ENCODE data around the gene RAP1GAP2.
A peak's percentile ranks its signal among the peaks of the same experiment; 100 is the strongest.

Gene RAP1GAP2

DNA sequence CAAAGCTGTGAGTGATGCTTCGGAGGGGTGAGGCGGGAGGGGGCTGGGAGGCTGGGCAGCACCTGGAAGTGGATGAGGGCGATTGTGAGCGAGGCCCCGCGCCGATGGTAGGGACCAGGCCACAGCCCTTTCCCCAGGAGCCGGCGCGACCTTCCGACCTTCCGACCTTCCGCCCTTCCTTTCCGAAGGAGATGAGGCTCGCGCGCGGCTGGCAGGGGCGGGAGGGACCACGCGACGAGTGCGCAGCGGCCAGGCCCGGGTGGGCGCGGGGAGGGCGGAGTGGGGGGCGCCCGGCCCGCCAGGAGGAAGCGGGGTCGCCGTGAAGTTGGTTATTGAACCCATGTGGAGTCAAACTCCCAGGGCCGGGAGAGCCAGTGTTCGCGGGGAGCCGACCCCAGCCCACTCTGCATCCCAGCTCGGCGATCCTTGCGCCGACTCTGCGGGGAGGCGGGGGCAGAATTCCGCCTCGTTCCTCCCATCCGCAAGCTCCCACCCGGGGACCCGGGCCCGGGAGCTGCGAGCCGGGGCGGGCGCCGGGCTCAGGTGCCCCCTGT is 56.6 kb downstream of the RAP1GAP2 start:
- TF ChIP-seq, protein P1, sequence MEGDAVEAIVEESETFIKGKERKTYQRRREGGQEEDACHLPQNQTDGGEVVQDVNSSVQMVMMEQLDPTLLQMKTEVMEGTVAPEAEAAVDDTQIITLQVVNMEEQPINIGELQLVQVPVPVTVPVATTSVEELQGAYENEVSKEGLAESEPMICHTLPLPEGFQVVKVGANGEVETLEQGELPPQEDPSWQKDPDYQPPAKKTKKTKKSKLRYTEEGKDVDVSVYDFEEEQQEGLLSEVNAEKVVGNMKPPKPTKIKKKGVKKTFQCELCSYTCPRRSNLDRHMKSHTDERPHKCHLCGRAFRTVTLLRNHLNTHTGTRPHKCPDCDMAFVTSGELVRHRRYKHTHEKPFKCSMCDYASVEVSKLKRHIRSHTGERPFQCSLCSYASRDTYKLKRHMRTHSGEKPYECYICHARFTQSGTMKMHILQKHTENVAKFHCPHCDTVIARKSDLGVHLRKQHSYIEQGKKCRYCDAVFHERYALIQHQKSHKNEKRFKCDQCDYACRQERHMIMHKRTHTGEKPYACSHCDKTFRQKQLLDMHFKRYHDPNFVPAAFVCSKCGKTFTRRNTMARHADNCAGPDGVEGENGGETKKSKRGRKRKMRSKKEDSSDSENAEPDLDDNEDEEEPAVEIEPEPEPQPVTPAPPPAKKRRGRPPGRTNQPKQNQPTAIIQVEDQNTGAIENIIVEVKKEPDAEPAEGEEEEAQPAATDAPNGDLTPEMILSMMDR (IDR thresholded peaks at IDR 0.05; ENCODE audit: low read depth, low read length, missing control alignments) = no peak
- no peak for DNase-seq
- H3K27me3 ChIP-seq (replicated peaks) = no peaks in the 10 kb centered on the region
- no peaks in the 10 kb centered on the region for H3K36me3 ChIP-seq (replicated peaks)
- in situ Hi-C loops (cut with HindIII; ENCODE audit: low pct_ligation_motif_present, low sequenced_read_pairs) = no loop called here
- H3K27ac ChIP-seq = no peak overlapping the region
- H3K4me3 ChIP-seq (ENCODE audit: low read depth, low read length) = peak overlapping the region; percentile 62

DNA sequence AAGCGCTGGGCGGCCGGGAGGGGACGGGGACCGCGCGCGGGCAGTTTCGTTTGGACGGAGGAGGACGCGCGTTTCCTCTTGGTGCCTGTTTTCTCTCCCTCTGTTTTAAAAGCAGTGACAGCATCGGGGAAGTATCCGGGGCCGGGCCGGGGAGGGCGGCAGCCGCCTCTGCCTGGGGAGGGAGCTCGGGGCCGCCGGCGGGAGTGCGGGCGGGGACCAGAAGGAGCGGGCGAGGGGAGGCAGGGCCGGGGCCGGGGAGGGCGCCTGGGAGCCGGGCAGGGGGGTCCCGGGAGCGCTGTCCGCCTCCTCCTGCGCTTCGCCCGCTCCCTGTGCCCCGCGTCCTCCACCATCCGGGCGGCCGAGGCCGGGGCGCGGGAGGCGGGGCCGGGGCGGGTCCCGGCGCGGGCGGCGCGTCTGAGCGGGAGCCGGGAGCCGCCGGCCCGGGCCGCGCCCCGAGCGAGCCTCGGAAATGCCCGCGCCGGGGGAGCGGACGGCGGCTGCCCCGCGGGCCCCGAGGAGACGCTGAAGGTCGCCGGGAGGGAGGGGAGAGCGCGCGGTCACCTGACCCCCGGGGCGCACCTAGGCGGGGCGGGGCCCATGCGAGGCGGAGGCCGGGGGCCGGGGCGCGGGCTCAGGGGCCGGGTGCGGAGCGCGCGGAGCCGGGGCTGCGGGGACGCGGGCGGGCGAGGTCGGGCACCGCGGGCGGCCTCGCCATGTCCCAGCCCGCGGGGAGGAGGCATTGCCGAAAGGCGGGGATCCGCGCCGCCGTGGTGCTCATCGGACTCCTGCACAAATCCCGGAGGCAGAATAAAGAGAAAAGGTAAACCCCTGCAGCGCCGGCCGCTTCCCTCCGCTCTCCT is 57.3 kb downstream of the RAP1GAP2 start:
- TF ChIP-seq, protein P1 (IDR thresholded peaks at IDR 0.05; ENCODE audit: low read depth, low read length, missing control alignments) = no peak
- Histone ChIP-seq H3K27ac (no peak overlapping the region), H3K4me3 (ENCODE audit: low read depth, low read length) (peak overlapping the region; percentile 62), H3K36me3 (replicated peaks) (no peaks in the 10 kb centered on the region), H3K27me3 (replicated peaks) (no peaks in the 10 kb centered on the region)
- in situ Hi-C loops (cut with HindIII; ENCODE audit: low pct_ligation_motif_present, low sequenced_read_pairs) = no loop called here
- DNase-seq = peak; percentile 30

DNA sequence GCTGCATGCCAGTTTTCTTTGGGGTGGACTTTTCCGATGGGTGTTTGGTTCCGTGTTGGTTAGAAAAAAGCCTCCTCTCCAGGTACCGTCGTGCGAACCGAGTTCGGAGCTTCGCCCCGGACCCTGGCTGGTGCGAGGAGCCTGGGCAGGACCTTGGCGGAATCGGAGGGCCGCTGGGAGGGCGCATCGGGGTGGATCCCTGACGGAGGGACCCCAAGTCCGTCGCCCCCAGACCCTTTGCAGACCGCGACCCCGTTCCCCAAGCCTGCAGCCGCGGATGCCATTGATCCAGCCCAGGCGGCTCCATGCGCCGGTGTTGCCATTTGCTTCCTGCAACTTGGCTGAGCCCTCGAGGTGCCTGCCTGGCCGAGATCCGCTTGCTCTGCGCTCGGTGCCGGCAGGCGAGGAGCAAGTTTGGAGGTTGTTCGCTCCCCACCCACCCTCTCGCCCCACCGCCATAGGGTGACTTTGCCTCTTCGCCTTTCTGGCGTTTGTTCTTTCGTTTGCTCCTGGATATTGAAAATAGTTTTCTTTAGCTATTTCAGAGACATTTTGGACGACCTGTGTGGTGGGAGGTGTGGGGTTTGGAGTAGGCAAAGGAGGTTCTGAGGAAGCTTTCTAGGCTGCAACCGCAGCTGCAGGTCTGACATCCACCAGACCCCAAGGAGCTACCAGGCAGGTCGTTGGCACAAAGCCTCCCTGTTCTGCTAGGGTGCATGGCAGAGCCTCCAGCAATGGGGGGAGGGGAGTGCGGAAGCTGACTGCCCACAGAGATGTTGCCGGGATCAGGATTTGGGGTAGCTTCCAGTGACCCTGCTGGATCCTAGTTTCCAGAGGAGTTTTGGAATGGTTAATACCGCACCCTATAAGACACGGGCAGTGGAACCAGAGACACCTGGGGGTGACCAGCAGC is 58.2 kb downstream of the RAP1GAP2 start:
- DNase-seq = no peak
- TF ChIP-seq, protein P1 (IDR thresholded peaks at IDR 0.05; ENCODE audit: low read depth, low read length, missing control alignments) = no peak
- Histone ChIP-seq H3K27me3 (replicated peaks) (no peaks in the 10 kb centered on the region), H3K4me3 (ENCODE audit: low read depth, low read length) (peak overlapping the region; percentile 62), H3K27ac (no peak overlapping the region), H3K36me3 (replicated peaks) (no peaks in the 10 kb centered on the region)
- in situ Hi-C loops (cut with HindIII; ENCODE audit: low pct_ligation_motif_present, low sequenced_read_pairs) = no loop called here

DNA sequence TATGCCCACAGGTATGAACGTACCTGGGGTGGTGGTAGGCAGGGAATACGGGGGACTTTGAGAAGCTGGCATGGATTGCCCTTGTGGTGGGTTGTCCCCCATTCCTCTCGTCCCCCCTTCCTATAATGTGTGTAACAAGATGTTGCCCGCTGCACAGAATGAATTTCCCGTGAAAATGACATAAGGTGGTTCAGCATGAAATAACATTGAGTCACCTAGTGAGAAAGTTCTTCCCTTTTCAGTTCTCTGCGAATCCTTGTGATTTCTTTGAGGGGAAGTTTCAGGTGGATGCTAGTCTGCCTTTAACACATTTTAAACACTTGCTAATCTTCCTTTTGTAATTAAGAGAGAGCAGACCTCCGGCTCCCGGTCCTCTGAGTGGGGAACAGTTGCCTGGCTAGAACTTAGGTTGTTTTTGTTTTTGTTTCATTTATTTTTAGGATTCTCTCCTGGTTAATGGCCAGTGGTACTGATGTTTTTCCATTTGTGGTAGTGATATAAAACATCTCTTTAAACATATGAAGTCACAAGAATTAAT is 58.9 kb downstream of the RAP1GAP2 start:
- Histone ChIP-seq H3K36me3 (replicated peaks) (no peaks in the 10 kb centered on the region), H3K27me3 (replicated peaks) (no peaks in the 10 kb centered on the region), H3K27ac (no peak overlapping the region), H3K4me3 (ENCODE audit: low read depth, low read length) (peak overlapping the region; percentile 62)
- TF ChIP-seq, protein P1 (IDR thresholded peaks at IDR 0.05; ENCODE audit: low read depth, low read length, missing control alignments) = no peak
- DNase-seq = no peak
- in situ Hi-C loops (cut with HindIII; ENCODE audit: low pct_ligation_motif_present, low sequenced_read_pairs) = no loop called here

DNA sequence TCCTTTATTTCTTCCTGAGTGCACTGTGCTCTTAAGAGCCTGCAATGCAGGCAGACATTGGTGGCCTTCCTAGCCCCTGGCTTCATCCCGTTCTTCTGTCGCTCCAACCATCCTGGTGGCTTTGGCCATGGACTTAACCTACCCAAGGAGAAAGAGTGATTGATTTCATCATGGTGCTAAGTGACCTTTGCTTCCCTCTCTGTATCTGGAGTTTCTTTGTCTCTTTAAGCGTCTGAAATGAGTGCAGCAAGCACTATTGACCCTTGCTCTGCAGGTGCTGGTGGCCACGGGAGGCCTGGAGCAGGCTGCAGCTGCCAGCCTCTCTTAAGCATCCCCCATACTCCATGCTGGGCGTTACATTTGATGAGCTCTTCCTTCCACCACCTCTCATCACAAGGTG is 60.5 kb downstream of the RAP1GAP2 start:
- Histone ChIP-seq H3K4me3 (ENCODE audit: low read depth, low read length) (no peak overlapping the region), H3K27ac (no peak overlapping the region), H3K36me3 (replicated peaks) (no peaks in the 10 kb centered on the region), H3K27me3 (replicated peaks) (no peaks in the 10 kb centered on the region)
- TF ChIP-seq, protein P1 (IDR thresholded peaks at IDR 0.05; ENCODE audit: low read depth, low read length, missing control alignments) = no peak
- no peak for DNase-seq
- in situ Hi-C loops (cut with HindIII; ENCODE audit: low pct_ligation_motif_present, low sequenced_read_pairs) = no loop called here
